NT2/D1 (cell line): ENCODE results near the gene CDC42EP1.

Experiments
- SUZ12 ChIP-seq: IDR thresholded peaks from 2 replicates; pipeline ENCODE4 v1.6.1; 2011; ENCODE audit not compliant: insufficient read length, insufficient read depth; ENCODE audit errors: extremely low read depth
- ZNF274 ChIP-seq: IDR thresholded peaks from 2 replicates; pipeline ENCODE4 v1.6.1; 2011; ENCODE audit warnings: mild to moderate bottlenecking, low read depth, low read length

DNA sequence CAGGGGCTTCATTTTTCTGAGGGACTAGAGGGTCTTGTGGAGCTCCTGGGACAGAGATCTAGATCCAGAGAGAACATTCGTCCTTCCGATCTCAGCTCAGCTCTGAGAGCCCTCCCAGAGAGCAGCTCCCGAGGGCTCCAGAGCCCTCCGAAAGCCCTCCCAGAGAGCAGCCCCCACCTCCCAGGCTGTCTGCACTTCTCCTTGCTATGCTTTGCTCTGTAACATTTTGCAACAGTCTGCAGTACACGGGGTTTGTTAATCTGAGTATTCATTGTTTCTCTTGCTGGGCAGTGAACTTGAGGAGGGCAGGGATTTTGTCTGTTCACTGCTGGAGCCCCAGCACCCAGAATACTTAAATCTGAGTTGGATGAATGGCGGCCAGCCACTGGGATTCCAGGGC lies 50.9 kb downstream of the CDC42EP1 start:
- TF ChIP-seq ZNF274 (no peak), SUZ12 (no peak)
